ENCODE data around the gene MYL10.
"Not testable (repeated sequence)": the region's sequence is repeated elsewhere in the genome, so short reads cannot be mapped to it uniquely, and the experiment has no call there.

The MYL10 gene

DNA sequence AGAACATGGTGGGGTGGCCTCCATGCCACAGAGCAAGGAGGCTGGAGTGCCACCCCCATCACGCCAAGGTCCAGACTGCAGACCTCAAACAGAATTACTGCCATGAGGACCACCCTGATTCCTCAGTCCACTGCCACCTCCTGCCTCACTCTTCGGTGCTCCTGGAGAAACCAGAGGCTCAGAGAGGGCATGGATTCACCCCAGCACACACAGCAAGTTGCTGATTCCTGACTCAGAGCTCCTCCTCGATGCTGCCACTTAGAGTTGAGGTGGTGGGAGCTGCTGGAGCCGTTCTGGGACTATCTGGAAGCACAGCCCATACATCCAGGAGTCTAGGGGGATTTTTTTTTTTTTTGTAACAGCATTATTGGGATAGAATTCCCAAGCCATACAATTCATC is 22.0 kb upstream of the MYL10 start:
- no peak for DNase-seq (ENCODE audit: low read depth, low spot score)

DNA sequence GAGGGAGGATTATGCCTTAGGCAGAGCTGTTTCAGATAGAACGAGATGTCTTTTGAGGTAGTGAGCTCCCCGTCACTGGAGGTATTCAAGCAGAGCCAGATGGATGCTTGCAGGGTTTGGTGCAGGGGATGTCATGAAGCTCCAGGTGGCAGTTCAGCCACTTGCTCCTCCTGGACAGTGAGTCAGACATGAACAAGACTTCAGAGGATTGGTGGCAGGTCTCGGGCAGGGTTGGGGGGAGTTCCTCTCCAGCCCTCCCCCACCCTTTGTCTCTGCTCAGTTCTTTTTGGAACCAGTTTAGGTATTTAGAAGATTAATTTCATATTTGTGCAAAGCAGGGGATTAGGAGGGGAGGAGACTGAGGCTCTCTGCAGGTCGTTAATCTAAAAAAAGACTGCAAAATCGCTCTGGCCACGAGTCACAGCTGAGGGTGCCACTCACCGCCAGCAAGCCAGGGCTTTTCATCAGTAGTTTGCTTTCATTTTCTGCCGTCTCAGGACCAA is 21.5 kb upstream of the MYL10 start:
- DNase-seq (ENCODE audit: low read depth, low spot score) = no peak

DNA sequence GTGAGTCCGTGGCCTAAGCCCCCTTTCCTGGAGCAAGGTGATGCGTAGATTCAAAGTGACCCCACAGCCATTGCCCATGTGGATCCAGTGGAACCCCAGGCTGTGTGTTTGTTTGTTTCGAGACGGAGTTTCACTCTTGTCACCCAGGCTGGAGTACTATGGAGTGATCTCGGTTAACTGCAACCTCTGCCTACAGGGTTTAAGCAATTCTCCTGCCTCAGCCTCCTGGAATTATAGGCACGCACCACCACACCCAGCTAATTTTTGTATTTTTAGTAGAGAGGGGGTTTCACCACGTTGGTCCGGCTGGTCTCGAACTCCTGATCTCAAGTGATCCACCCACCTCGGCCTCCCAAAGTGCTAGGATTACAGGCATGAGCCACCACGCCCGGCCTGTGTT is 18.8 kb upstream of the MYL10 start:
- DNase-seq (ENCODE audit: low read depth, low spot score) = not testable (repeated sequence)

DNA sequence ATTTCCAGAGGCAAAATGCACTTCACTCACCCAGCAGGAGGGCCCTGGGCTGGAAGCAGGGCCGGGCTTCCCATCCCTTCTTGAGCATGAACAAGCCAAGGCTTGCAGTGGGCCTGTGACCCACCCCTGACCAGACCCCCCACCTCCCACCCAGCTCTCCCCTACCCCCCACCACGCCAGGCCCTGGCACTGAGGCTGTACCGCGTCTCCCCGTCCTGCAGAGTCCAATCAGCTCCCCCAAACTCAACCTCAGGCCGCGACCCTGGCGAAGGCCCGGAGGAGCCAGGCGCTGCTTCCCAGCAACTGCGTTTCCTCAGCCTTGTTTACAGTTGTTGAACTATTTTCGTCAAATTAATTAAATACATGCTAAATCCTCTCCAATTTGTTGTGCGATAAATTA is 16.9 kb upstream of the MYL10 start:
- no peak for DNase-seq (ENCODE audit: low read depth, low spot score)

DNA sequence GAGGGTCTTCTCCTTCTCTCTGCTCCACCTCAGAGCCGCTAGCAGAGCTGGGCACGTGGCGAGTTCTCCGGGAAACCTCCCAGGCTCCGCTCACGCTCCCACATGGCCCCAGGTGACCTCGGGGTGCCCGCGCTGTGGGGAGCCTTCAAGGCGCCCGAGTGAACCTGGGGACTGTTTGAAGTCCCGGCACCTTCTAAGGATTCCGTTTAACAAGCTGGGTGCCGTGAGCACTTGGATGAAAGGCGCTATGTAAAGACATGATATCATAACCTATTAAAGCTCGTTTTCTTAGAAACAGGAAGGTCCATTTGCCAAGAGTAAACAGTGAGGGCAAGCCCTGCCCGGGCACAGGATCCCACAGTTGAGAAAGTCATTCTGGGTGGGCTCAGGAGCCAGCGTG is 15.8 kb upstream of the MYL10 start:
- no peak for DNase-seq (ENCODE audit: low read depth, low spot score)

DNA sequence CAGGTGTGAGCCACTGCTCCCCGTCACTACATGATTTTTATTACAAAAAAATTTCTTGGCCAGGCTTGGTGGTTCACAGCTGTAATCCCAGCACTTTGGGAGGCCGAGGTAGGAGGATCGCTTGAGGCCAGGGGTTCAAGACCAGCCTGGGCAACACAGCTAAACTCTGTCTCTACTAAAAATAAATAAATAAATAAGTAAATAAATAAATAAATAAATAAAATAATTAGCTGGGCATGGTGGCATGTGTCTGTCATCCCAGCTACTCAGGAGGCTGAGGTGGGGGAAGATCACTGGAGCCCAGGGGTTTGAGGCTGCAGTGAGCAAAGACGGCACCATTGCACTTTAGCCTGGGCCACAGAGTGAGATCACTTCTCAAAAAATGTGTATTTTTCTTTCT is 10.0 kb upstream of the MYL10 start:
- not testable (repeated sequence) for DNase-seq (ENCODE audit: low read depth, low spot score)

DNA sequence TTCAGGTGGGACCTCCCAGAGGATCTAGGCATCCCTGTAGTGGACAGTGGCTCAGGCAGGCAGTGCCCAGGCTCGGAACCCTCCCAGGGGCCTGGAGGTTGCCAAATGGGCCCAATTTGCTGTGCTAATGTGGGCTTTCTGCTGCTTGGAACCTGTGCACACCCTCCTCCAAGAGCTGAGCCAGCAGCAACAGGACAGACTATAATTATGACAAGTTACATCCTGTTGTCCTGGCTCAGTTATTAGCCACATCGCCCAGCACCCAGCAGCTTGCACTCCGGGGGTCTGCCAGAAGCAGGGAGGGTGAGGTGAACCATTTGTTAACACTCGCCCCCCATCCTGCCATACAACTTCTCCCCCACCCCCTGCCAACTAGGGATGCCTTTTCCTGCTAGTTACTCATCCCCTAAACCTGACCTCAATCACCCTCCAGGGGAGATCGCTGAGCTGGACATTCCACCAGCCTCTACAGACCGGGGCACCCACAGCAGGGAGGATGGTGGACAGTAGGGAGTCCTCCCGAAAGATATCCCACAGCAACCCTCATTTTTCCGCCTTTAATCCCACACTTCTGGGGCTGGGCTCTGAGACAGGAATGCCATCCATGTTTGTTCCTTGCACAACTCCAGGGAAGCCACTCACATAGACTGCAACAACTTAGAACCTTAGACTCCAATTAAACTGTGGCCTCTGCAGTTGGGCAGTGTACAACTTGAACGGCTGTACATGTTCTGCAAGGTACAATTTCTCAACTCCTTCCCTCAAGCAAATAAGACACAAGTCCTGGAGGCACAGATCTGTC is 7.9 kb upstream of the MYL10 start:
- DNase-seq (ENCODE audit: low read depth, low spot score) = no peak

DNA sequence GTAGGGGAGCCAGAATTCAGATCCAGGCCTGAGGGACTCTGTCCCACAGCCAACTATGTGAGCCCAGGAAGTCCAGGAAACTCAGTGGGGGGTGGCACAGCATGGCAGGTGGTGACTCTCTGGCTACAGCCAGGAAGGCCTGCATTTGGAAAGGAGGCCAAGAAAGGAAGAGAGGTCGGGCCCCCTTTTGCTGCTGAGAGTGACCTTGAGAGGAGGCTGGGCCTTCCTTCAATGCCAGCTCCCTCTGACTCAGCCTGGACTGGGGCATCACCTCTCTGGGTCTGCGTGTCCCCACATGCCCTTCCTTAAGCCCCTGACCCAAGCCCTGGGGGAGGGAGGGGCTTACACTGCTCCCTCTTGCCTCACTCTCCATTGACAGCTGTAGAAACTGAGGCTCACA is 6.4 kb upstream of the MYL10 start:
- DNase-seq (ENCODE audit: low read depth, low spot score) = no peak

DNA sequence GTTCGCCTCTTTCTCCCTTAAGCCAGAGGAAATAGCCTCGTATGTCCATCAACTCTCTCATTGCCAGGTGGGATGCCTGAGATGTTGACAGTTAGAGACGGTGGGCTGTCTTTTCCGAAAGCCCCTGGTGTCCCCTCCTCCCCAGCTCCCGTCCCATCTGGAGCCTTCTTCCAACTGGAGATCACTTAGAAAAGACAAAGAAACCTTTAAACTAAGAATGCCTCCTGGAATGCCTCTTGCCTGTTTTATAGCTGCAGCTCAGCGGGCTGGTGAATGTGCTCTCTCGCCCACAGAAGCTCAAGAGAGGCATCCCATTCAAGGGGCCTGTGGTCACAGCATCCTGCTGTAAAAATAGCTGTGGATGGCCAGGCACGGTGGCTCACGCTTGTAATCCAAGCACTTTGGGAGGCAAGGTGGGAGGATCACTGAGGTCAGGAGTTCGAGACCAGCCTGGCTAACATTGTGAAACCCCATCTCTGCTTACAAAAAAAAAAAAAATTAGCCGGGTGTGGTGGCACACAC is 5.2 kb upstream of the MYL10 start:
- DNase-seq (ENCODE audit: low read depth, low spot score) = no peak

DNA sequence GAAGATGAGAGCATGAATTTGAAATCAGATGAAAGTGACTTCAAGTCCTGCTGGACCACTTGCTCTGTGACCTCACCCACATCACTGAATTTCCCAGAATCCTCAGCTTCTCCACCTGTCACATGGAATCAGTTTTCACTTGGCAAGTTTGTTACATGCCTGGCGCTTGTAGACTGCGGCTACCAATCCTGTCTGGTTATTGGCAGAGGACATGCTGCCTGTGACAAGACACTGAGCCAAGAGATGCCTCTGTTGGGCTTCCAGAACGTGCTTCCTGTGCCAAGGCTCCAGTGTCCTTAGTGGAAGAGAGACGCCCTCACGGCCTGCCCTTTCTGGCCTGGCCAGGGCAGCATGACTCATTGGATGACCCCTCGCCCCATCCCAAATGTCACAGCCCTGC is 4.4 kb upstream of the MYL10 start:
- DNase-seq (ENCODE audit: low read depth, low spot score) = no peak

DNA sequence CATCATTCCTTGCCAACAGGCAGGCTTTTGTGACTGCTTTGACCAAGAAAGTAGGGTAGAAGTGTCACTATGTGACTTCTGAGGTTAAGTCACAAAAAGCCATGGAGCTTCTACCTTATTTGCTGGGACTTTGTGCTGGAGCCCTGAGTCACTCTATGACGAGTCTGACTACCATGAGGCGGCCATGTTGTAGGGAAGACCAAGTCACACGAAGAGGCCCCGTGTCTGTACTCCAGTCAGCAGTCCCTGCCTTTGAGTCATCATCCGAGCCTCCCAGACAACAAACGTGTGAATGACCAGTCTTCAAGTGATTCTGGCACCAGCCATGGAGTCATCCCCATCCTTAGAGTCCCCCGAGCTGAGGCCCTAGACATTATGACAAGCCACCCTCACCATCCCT is 3.5 kb upstream of the MYL10 start:
- no peak for DNase-seq (ENCODE audit: low read depth, low spot score)

DNA sequence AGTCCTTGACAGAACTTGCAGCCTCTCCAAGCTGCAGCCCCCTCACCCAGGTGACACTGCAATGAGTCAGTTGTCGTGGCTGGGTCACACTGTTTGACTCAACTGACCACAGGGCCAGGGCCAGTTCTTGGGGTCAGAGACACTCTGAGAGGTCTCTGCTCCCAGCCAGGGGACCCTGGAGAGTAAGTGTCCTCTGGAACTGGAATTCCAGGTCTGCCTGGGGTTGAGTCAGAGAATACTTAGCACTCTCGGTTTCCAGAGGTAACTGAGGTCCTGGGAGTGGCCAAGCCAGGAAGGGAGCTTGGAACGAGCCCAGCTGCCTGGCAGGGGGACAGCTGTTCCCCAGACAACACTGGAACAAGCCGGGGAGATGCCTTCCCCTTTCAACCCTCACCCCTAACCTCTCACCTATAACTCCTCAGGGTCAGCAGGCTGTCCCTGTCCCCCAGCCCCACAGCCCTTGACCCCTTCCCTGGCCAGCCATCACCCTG is 2.2 kb upstream of the MYL10 start:
- DNase-seq (ENCODE audit: low read depth, low spot score) = no peak

DNA sequence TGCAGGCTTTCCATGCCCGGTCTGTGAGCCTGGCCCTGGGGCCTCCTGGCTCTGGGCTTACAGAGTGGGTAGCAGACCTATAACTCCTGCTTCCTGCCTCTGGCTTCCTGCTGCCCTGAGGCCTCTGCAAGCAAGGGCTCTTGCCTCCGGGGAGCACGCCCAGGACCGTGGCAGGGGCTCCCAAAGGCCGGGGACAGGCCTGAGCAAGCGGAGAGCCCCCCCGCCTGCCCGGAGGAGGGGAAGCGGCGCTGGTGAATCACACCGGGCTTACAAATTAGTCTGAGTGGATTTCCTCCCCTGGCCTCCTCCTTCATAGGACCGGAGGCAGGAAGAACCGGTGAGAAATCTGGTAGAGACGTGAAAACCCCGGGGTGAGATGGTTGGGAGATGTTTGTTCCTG is 1.5 kb upstream of the MYL10 start:
- DNase-seq (ENCODE audit: low read depth, low spot score) = no peak

DNA sequence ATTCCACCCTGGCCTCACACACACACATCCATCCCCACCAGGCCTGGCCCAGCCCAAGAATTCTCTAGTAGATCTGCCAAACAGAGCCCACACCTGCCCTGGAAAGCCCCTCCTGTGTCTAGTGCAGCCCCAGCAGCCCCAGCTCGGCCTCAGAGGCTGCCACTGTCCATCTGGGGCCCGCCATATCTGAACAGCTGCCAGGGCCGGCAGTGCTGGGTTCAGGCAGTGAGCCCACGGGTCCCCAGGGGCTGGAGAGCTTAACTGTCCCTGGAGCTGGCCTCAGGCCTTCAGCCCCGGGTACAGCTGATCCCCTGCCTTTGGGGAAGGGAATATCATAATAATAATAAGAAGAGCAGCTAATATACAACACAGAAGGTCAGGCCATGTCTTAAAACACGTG is 574 bp downstream of the MYL10 start:
- DNase-seq (ENCODE audit: low read depth, low spot score) = no peak

DNA sequence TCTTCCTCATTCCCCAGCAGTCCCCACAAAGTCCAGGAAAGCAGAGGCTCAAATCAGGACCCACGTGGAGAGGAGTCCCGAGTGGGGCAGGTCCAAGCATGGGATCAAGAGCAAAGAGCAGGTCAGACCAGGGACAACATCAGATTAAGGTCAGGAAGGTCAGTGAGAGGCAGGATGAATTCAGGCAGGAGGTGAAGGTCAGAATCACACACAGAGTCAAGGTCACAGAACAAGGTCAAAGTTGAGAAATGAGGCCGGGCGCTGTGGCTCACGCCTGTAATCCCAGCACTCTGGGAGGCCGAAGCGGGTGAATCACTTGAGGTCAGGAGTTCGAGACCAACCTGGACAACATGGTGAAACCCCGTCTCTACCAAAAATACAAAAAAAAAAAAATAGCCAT is 2.3 kb downstream of the MYL10 start:
- no peak for DNase-seq (ENCODE audit: low read depth, low spot score)

DNA sequence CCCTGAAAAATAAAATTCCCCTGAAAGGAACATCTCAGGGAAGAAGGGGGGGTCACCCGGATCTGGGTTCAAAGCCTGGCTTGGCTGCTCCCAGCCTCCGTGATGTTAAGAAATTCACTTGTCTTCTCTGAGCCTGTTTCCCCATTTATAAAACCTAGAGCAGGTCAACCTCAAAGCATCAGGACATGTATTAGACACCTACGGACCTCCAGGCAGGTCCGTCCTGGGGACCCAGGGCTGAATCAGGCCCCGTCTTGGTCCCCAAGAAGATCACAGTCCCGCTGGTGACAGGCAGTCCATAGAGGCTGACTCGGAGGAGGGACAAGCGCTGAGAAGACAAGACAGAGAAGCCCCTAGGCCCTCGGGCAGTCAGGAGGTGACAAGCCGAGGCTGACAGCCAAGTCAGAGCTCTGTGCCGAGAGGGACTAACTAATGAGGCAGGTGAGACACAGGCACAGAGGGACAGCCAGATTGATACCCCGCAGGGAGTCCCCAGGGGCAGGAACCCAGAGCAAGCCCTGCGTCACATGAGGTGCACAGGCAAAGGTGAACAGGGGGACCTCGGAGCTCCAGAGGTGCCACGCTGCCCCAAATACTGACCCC is 2.9 kb downstream of the MYL10 start:
- no peak for DNase-seq (ENCODE audit: low read depth, low spot score)

DNA sequence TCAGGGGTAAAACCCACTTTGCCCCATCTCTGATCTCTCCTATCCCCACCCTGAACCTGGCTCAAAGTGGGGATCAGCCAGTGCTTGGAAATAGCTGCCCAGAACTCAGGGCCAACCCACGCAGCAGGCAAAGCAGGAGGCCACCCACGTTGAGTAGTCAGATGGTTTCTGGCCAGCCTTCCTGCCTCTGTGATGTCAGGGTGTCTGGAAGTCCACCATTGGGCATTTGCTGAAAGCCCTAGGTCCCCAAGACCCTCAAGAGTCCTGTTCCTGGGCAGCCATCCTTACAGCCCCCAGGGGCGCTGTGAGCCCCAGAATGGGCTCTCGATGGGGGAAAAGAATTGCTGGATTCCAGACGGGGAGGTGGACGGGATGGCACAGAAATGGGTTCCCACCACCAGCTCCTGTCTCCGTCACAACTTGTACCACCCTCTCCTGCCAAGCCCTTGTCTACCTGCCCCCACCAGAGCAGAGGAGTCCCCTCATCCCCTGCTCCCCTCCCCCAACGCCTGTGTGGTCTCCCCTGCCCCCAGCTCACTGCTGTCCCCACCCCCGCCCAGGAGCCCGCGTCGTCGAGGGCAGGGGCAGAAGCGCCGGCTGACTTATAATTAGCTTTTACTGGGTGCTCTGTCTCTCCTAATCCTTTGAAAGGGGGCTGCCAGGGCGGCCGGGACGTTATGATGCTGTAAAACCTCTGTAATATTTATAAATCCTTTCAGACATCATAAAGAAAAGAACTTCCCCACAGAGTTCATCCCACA is 3.9 kb downstream of the MYL10 start:
- no peak for DNase-seq (ENCODE audit: low read depth, low spot score)

DNA sequence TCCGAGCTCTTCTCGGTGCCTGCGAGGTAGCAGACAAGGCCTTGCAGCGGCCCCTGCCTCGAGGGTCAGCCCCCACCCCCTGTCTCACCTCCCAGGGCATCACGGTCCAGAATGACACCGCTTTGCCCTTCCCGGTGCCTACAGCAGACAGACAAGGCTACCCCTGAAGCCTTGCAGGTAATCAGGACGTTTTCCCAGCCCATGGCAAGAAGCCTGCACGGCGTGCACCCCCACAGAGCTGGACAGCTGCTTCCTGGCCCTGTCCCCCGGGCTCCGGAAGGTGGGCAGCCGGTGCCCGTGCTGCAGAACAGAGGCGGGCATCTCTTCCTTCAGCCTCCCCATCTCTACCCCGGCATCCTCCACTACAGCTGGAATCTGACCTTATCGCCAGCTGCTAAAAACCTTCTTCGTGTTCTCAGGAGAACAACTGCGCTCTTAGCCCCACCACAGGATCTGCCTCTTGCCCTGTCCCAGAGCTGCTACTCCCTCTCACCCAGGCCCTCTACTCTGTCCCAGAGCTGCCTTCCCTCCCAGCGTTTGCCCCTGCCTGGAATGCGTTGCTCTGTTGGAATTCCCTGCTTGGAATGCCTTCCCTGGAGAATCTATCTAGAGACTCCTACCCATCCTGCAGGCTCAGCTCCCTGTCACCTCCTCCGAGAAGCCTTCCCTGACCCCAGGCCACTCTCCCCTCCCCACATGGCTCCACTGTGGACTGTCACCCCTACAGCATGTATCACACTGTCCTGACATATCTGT is 4.7 kb downstream of the MYL10 start:
- DNase-seq (ENCODE audit: low read depth, low spot score) = no peak

DNA sequence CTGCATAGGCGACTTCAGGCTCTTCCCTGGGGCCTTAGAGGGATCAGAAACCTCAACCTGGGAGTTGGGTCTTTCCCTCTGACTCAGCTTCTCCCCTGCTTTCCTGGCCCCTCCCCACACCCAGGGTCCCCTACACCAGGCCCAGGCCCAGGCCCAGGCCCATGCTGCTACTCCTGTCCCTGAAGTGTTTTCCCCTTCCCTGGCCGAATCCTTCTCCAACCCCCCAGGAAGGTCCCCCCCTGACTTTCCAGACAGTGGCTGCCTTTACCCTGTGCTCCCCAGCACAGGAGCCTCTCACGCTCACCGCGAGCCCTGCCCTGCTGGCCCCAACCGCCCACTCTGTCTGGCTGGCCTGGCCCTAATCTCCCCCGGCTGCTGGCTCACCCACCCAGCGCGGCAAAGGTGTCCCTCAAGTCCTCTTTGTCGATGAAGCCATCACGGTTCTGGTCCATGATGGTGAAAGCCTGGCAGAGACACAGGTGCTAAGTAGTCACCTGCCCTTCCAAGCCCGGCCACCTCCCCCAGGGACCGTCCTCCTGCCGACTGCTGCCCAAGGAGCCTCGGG is 6.4 kb downstream of the MYL10 start:
- no peak for DNase-seq (ENCODE audit: low read depth, low spot score)

DNA sequence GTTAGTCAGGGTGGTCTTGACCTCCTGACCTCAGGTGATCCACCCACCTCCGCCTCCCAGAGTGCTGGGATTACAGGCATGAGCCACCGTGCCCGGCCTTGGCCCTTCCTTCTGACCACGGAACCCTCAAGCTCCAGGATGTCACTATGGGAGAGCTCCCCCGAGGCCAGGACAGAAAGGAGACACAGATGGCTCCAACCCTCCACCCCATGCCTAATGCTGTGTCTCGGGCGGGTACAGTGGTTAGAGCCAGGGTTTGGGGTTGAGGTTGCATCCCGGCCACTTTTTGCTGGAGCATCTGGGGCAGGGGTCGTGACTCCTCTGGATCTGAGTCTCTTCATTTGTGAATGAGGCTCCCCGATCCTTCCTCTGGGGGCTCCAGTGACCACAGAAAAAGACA is 8.1 kb downstream of the MYL10 start:
- no peak for DNase-seq (ENCODE audit: low read depth, low spot score)

DNA sequence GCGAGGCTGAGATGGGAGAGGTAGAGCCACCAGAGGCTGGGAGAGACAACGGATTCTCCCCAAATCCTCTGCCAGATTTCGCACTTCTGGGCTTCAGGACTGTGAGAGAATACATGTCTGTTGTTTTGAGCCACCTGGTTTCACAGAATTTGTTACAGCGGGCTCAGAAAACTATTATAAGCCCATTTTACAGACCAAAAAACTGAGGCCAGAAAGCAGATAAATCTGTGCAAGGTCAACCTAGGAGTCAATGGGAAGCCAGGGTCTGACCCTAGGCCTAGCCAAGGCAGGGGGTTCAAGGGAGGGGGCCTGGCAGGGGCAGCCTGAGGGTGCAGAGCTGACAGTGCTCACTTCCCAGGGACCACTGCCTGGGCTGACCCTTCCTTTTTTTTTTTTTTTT is 8.7 kb downstream of the MYL10 start:
- no peak for DNase-seq (ENCODE audit: low read depth, low spot score)

Data from activated naive CD8-positive, alpha-beta T cell treated with anti-CD3 and anti-CD28 coated beads, Interleukin-2, amount 50 U/mL, for 16 hours (primary cell).